ENCODE data around the gene RABGAP1L. TPM values are rescaled to one million over a fixed set of nuclear protein-coding genes. Genes with fewer than 3 reads are reported as not detected.
"Not testable (repeated sequence)": the region's sequence is repeated elsewhere in the genome, so short reads cannot be mapped to it uniquely, and the experiment has no call there.

Gene RABGAP1L
- total RNA-seq, 2 experiments from 2014 or later: 59.8 to 67.6 TPM

- Mint-ChIP-seq H3K4me1 (ENCODE audit: low read depth) (no peaks in the 10 kb centered on the region), H3K27ac (no peak overlapping the region), H3K36me3 (ENCODE audit: low read depth) (peaks cover 84% of the 10 kb centered on the region), H3K9me3 (peaks cover 20% of the 10 kb centered on the region), H3K4me3 (no peak overlapping the region), H3K27me3 (no peaks in the 10 kb centered on the region)
- no peak for TF ChIP-seq CTCF (IDR thresholded peaks at IDR 0.05)
- no peaks in the 10 kb centered on the region for H3K36me3 ChIP-seq (ENCODE audit: insufficient read depth, low read length)
- ATAC-seq (ENCODE audit: poor library complexity) (no peak), DNase-seq (no peak)
- H3K4me3 ChIP-seq (ENCODE audit: low read length): no peak overlapping the region
- CTCF ChIA-PET: no interaction called here
- peaks cover 15 to 19% of the 10 kb centered on the region in 2 experiments for H3K9me3 ChIP-seq (ENCODE audit: control insufficient read depth in 1 of 2, insufficient read depth in 1 of 2, low read length in 2 of 2)
- no peaks in the 10 kb centered on the region for H3K4me1 ChIP-seq (ENCODE audit: insufficient read depth, low read length)
- no peak overlapping the region for H3K27ac ChIP-seq (ENCODE audit: low read depth in 1 of 2, low read length in 2 of 2)
- intact Hi-C loops (cut with DNase I, micrococcal nuclease): no loop called here
- H3K27me3 ChIP-seq (ENCODE audit: control insufficient read depth in 1 of 2, insufficient read depth in 2 of 2, low read length in 2 of 2): no peaks in the 10 kb centered on the region
- POLR2A ChIA-PET: no interaction called here
Observed at GRCh38 chr1:174572771-174573170, 413.5 kb downstream of the RABGAP1L start.

GRCh38 chr1:174576120-174576519 is 416.8 kb downstream of the RABGAP1L start:
- H3K9me3 Mint-ChIP-seq: peaks cover 24% of the 10 kb centered on the region
- H3K27ac ChIP-seq (ENCODE audit: low read depth in 1 of 2, low read length in 2 of 2); H3K4me3 ChIP-seq (ENCODE audit: low read length); H3K27ac Mint-ChIP-seq; H3K4me3 Mint-ChIP-seq; H3K27me3 Mint-ChIP-seq; H3K4me1 Mint-ChIP-seq (ENCODE audit: low read depth); DNase-seq; H3K27me3 ChIP-seq (ENCODE audit: control insufficient read depth in 1 of 2, insufficient read depth in 2 of 2, low read length in 2 of 2); POLR2A ChIA-PET; intact Hi-C loops (cut with DNase I, micrococcal nuclease); CTCF ChIA-PET; ATAC-seq (ENCODE audit: poor library complexity); H3K36me3 ChIP-seq (ENCODE audit: insufficient read depth, low read length); H3K4me1 ChIP-seq (ENCODE audit: insufficient read depth, low read length): not testable (repeated sequence)
- peaks cover 72% of the 10 kb centered on the region for H3K36me3 Mint-ChIP-seq (ENCODE audit: low read depth)
- peaks cover 15 to 19% of the 10 kb centered on the region in 2 experiments for H3K9me3 ChIP-seq (ENCODE audit: control insufficient read depth in 1 of 2, insufficient read depth in 1 of 2, low read length in 2 of 2)

GRCh38 chr1:174577681-174578080 is 418.4 kb downstream of the RABGAP1L start:
- ChIA-PET POLR2A (no interaction called here), CTCF (no interaction called here)
- Mint-ChIP-seq H3K9me3 (peaks cover 23% of the 10 kb centered on the region), H3K27me3 (no peaks in the 10 kb centered on the region), H3K4me3 (no peak overlapping the region), H3K36me3 (ENCODE audit: low read depth) (peaks cover 72% of the 10 kb centered on the region), H3K4me1 (ENCODE audit: low read depth) (no peaks in the 10 kb centered on the region), H3K27ac (no peak overlapping the region)
- intact Hi-C loops (cut with DNase I, micrococcal nuclease): no loop called here
- Histone ChIP-seq H3K9me3 (ENCODE audit: control insufficient read depth in 1 of 2, insufficient read depth in 1 of 2, low read length in 2 of 2) (peaks cover 11 to 16% of the 10 kb centered on the region in 2 experiments), H3K27me3 (ENCODE audit: control insufficient read depth in 1 of 2, insufficient read depth in 2 of 2, low read length in 2 of 2) (no peaks in the 10 kb centered on the region), H3K4me1 (ENCODE audit: insufficient read depth, low read length) (no peaks in the 10 kb centered on the region), H3K27ac (ENCODE audit: low read depth in 1 of 2, low read length in 2 of 2) (no peak overlapping the region), H3K4me3 (ENCODE audit: low read length) (no peak overlapping the region), H3K36me3 (ENCODE audit: insufficient read depth, low read length) (no peaks in the 10 kb centered on the region)
- DNase-seq: no peak
- no peak for TF ChIP-seq CTCF (IDR thresholded peaks at IDR 0.05)
- no peak for ATAC-seq (ENCODE audit: poor library complexity)

GRCh38 chr1:174580801-174581200 is 421.5 kb downstream of the RABGAP1L start:
- ATAC-seq (ENCODE audit: poor library complexity) (no peak), DNase-seq (no peak)
- Mint-ChIP-seq H3K27me3 (no peaks in the 10 kb centered on the region), H3K27ac (no peak overlapping the region), H3K36me3 (ENCODE audit: low read depth) (peaks cover 72% of the 10 kb centered on the region), H3K9me3 (peaks cover 20% of the 10 kb centered on the region), H3K4me1 (ENCODE audit: low read depth) (no peaks in the 10 kb centered on the region), H3K4me3 (no peak overlapping the region)
- POLR2A ChIA-PET: no interaction called here
- Histone ChIP-seq H3K27ac (ENCODE audit: low read depth in 1 of 2, low read length in 2 of 2) (no peak overlapping the region), H3K9me3 (ENCODE audit: control insufficient read depth in 1 of 2, insufficient read depth in 1 of 2, low read length in 2 of 2) (peaks cover 0 to 6% of the 10 kb centered on the region in 2 experiments), H3K27me3 (ENCODE audit: control insufficient read depth in 1 of 2, insufficient read depth in 2 of 2, low read length in 2 of 2) (no peaks in the 10 kb centered on the region), H3K36me3 (ENCODE audit: insufficient read depth, low read length) (no peaks in the 10 kb centered on the region), H3K4me1 (ENCODE audit: insufficient read depth, low read length) (no peaks in the 10 kb centered on the region), H3K4me3 (ENCODE audit: low read length) (no peak overlapping the region)
- CTCF ChIA-PET: no interaction called here
- TF ChIP-seq CTCF (IDR thresholded peaks at IDR 0.05): no peak
- intact Hi-C loops (cut with DNase I, micrococcal nuclease): no loop called here

Data from CD4-positive, alpha-beta T cell (primary cell).